B cell (primary cell): ENCODE results near the gene GPR137. TPM values are rescaled to one million over a fixed set of nuclear protein-coding genes. Genes with fewer than 3 reads are reported as not detected.

Experiments used
- ATAC-seq: fragments of 200-7000 bp; cut with Tn5 transposase; one replicate; pipeline ENCODE4 v1.10.0; 2021; ENCODE audit warnings: low read depth, mild to moderate bottlenecking, moderate number of reproducible peaks, moderate library complexity
- CTCF ChIA-PET: fragments of 350-600 bp; sonication (Branson Sonifier 250); formaldehyde crosslinking; loops from one replicate; lab custom pipeline; 2021; ENCODE audit warnings: antibody characterized with exemption, inconsistent platforms; lab: Charles Lee
- POLR2A ChIA-PET: fragments of 350-600 bp; sonication (Branson Sonifier 250); formaldehyde crosslinking; loops from one replicate; lab custom pipeline; 2021; ENCODE audit warnings: antibody characterized with exemption; lab: Charles Lee
- DNase-seq: peaks from one replicate; pipeline ENCODE4 v3.0.0; 2013
- H2AFZ ChIP-seq: 2 replicates; pipeline ENCODE4 v1.6.1; 2012; ENCODE audit warnings: mild to moderate bottlenecking, low read depth, low read length; ENCODE audit not compliant: insufficient read depth, poor library complexity, severe bottlenecking
- H3K27ac ChIP-seq, 2 donors: 1 replicate in 1 of 2; 2 replicates in 1 of 2; pipeline ENCODE4 v1.5.1; 2012 to 2013; ENCODE audit warnings: low read length in 2 of 2, mild to moderate bottlenecking in 2 of 2, moderate library complexity in 1 of 2
- H3K27me3 ChIP-seq, 4 experiments: fragments of 200-600 bp in 1 of 4; sonication (generic) in 1 of 4; replicated peaks in 1 of 4; 1 replicate in 2 of 4; 2 replicates in 2 of 4; pipeline versions ENCODE4 v1.6.1 to v1.7.0; 2013 to 2016; ENCODE audit warnings: low read length in 3 of 4, mild to moderate bottlenecking in 2 of 4, mixed read lengths in 1 of 4, moderate library complexity in 1 of 4; ENCODE audit not compliant: insufficient read depth in 4 of 4, control insufficient read depth in 3 of 4; ENCODE audit errors: control extremely low read depth in 1 of 4
- H3K36me3 ChIP-seq, 2 experiments: replicated peaks in 1 of 2; 1 replicate in 1 of 2; 2 replicates in 1 of 2; pipeline versions ENCODE4 v1.6.1 to v1.7.1; 2013; ENCODE audit warnings: low read length in 1 of 2; ENCODE audit not compliant: insufficient read depth in 2 of 2, control insufficient read depth in 1 of 2; ENCODE audit errors: control extremely low read depth in 1 of 2, extremely low read depth in 1 of 2
- H3K4me1 ChIP-seq, 2 donors: fragments of 200-600 bp in 1 of 2; sonication (generic) in 1 of 2; 1 replicate in 1 of 2; 2 replicates in 1 of 2; pipeline versions ENCODE4 v1.5.1 to v1.6.1; 2013 to 2017; ENCODE audit warnings: low read length in 2 of 2; ENCODE audit not compliant: control insufficient read depth in 2 of 2, insufficient read depth in 2 of 2
- H3K4me2 ChIP-seq: replicated peaks from 2 replicates; pipeline ENCODE3; 2012; ENCODE audit warnings: mild to moderate bottlenecking, low read depth, low read length; ENCODE audit not compliant: poor library complexity, severe bottlenecking
- H3K4me3 ChIP-seq, 5 experiments: fragments of 200-600 bp in 1 of 5; sonication (generic) in 1 of 5; 1 replicate in 3 of 5; 2 replicates in 2 of 5; pipeline versions ENCODE4 v1.5.1 to v1.7.0; 2011 to 2016; ENCODE audit warnings: low read length in 4 of 5, mild to moderate bottlenecking in 4 of 5, low read depth in 2 of 5, control low read depth in 1 of 5, moderate library complexity in 1 of 5; ENCODE audit not compliant: insufficient read depth in 1 of 5; ENCODE audit errors: control extremely low read depth in 1 of 5, extremely low read depth in 1 of 5
- H3K79me2 ChIP-seq: fragments of 200-600 bp; sonication (generic); one replicate; pipeline ENCODE4 v1.6.0; 2016; ENCODE audit warnings: low read length; ENCODE audit not compliant: control insufficient read depth, insufficient read depth
- H3K9ac ChIP-seq: fragments of 200-600 bp; sonication (generic); 2 replicates; pipeline ENCODE4 v1.6.1; 2017; ENCODE audit warnings: mild to moderate bottlenecking, low read length, moderate library complexity
- H3K9me3 ChIP-seq, 3 donors: one replicate each; pipeline versions ENCODE4 v1.6.1 to v1.7.1; 2013; ENCODE audit warnings: low read length in 2 of 3; ENCODE audit not compliant: control insufficient read depth in 2 of 3, insufficient read depth in 1 of 3; ENCODE audit errors: control extremely low read depth in 1 of 3
- H4K20me1 ChIP-seq: 2 replicates; pipeline ENCODE4 v1.6.0; 2012; ENCODE audit warnings: mild to moderate bottlenecking, low read length; ENCODE audit not compliant: insufficient read depth, control insufficient read depth, poor library complexity, severe bottlenecking
- H3K27ac Mint-ChIP-seq: one replicate; pipeline ENCODE4 v1.8.0; 2021; ENCODE audit warnings: mixed read lengths
- H3K27me3 Mint-ChIP-seq: one replicate; pipeline ENCODE4 v1.8.0; 2021; ENCODE audit warnings: mixed read lengths
- H3K4me1 Mint-ChIP-seq: one replicate; pipeline ENCODE4 v1.8.0; 2021; ENCODE audit warnings: mixed read lengths
- H3K4me3 Mint-ChIP-seq: one replicate; pipeline ENCODE4 v1.8.0; 2021; ENCODE audit warnings: mixed read lengths
- H3K9me3 Mint-ChIP-seq: one replicate; pipeline ENCODE4 v1.8.0; 2022; ENCODE audit warnings: mixed read lengths; ENCODE audit not compliant: insufficient read depth
- EZH2 ChIP-seq: IDR thresholded peaks from 2 replicates; pipeline ENCODE4 v1.6.1; 2012; ENCODE audit warnings: borderline replicate concordance, low read depth, mild to moderate bottlenecking, moderate library complexity, low read length; ENCODE audit not compliant: insufficient read depth, poor library complexity, severe bottlenecking
- WGBS: methylation state at CpG from one replicate; pipeline ENCODE4 v1.1.5; 2013; ENCODE audit warnings: missing lambda C conversion rate; ENCODE audit not compliant: insufficient coverage; 5-methylcytosine and 5-hydroxymethylcytosine counted together
- intact Hi-C: fragments of 100-400 bp; cut with micrococcal nuclease; formaldehyde crosslinking; loops from one replicate; pipeline ENCODE4 v1.10.0; 2022
- polyA plus RNA-seq: library from polyadenylated mRNA; depleted of rRNA; stranded (reverse); fragments of >200 nt; gene quantifications from 2 replicates; pipeline ENCODE4 v1.2.3, GENCODE V29; 2012
- total RNA-seq, 2 donors: library from RNA; stranded (reverse); fragments of 120-200 nt in 1 of 2; gene quantifications; 1 replicate in 1 of 2; 2 replicates in 1 of 2; pipeline versions ENCODE4 v1.2.3 to v1.2.4, GENCODE V29; 2013 to 2022
- TF ChIP-seq, protein P1 (sequence below): fragments of 200-600 bp; IDR thresholded peaks from one replicate; pipeline ENCODE4 v1.8.0; 2022; ENCODE audit warnings: antibody characterized with exemption, mild to moderate bottlenecking

The GPR137 gene
- total and polyA plus RNA-seq, 2 donors (not counting 1 experiment from before 2014, with no cell fraction given), result 49.9 to 66.1 TPM

DNA sequence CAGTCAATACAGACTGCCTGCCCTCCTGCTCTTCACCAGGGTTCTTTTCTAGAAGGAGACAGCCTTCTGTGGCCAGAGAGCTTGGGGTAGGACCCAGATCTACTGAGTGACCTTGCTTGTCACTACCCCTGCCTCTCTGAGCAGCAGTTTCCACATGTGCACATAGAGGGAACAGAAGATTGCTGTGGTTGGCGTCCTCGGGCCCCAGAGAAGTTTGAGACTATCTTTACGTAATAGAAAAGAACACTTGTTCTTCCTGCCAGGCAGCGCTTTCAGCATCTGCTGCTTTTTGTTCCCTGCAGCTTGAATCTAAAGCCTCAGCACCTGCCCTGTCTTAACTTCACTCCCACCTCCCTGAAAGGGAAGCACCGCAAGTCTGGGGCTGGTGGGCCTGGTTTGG is 46.6 kb upstream of the GPR137 start:
- no peaks in the 10 kb centered on the region for H3K27me3 Mint-ChIP-seq
- Histone ChIP-seq H2AFZ (no peak overlapping the region), H3K9ac (no peak overlapping the region), H3K4me3 (no peak overlapping the region), H4K20me1 (peaks cover 21% of the 10 kb centered on the region), H3K9me3 (no peaks in the 10 kb centered on the region), H3K36me3 (peaks cover 0 to 36% of the 10 kb centered on the region in 2 experiments), H3K27me3 (no peaks in the 10 kb centered on the region), H3K27ac (peak overlapping the region in 1 of 2 donors; percentile 98), H3K79me2 (peaks cover 25% of the 10 kb centered on the region), H3K4me2 (no peak overlapping the region), H3K4me1 (peaks cover 28 to 62% of the 10 kb centered on the region in 2 donors)
- ChIA-PET CTCF (no interaction called here), POLR2A (interaction anchor here (0.9 to 1.3 kb wide), 2 partner anchors 13 to 264 kb away, joined by 3 to 4 read pairs; partner anchors contain the start of genes COX8A, NUDT22 and TRPT1)
- ATAC-seq (no peak), DNase-seq (no peak)
- intact Hi-C loops, result no loop called here
- TF ChIP-seq, protein P1, sequence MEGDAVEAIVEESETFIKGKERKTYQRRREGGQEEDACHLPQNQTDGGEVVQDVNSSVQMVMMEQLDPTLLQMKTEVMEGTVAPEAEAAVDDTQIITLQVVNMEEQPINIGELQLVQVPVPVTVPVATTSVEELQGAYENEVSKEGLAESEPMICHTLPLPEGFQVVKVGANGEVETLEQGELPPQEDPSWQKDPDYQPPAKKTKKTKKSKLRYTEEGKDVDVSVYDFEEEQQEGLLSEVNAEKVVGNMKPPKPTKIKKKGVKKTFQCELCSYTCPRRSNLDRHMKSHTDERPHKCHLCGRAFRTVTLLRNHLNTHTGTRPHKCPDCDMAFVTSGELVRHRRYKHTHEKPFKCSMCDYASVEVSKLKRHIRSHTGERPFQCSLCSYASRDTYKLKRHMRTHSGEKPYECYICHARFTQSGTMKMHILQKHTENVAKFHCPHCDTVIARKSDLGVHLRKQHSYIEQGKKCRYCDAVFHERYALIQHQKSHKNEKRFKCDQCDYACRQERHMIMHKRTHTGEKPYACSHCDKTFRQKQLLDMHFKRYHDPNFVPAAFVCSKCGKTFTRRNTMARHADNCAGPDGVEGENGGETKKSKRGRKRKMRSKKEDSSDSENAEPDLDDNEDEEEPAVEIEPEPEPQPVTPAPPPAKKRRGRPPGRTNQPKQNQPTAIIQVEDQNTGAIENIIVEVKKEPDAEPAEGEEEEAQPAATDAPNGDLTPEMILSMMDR, result no peak
- TF ChIP-seq EZH2, result no peak
- H3K4me1 Mint-ChIP-seq, result peaks cover 64% of the 10 kb centered on the region
- peak overlapping the region; percentile 41 for H3K4me3 Mint-ChIP-seq
- H3K9me3 Mint-ChIP-seq, result no peaks in the 10 kb centered on the region
- H3K27ac Mint-ChIP-seq, result peak overlapping the region; percentile 90
- 92% methylated on average over 4 of the region's 5 CpGs for WGBS

DNA sequence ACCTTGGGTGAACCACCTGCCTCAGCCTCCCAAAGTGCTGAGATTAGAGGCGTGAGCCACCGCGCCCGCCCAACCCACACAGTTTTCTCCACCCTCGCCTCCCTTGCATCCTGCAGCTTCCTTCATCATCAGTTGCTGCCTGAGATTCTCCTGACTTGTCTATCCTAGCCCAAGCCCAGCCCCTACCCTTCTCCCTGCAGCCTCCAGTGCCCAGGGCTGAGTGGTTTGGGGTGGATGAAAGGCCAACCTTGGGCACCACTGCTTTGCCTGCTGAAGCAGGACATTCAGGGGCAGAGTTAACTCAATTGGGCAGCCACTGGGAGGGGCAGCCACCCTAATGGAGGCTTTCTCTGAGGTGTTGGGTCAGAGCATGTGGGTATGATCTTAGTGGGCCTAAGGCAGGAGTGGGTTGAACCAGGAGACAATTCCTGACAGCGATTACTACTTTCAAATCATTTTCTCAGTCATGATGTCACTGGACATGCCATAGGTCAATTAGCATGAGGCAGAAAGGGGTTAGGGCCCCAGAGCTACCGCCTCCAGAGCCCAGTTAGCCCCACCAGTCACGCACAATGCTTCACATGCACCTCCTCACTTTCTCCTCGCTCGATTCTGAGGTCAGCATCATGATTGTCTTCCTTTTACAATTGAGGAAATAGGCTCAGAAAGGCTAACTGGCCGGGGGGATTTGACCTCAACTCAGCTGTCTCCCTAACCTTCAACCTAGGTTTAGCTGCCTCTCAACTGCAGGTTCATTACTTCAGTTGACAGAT is 45.8 kb upstream of the GPR137 start:
- ATAC-seq (no peak), DNase-seq (peak; percentile 84)
- Histone ChIP-seq H4K20me1 (peaks cover 20% of the 10 kb centered on the region), H3K9me3 (no peaks in the 10 kb centered on the region), H3K4me3 (peak overlapping the region in 4 of 5 experiments; percentile 76 to 91 (median 83)), H3K27me3 (no peaks in the 10 kb centered on the region), H3K36me3 (peaks cover 0 to 38% of the 10 kb centered on the region in 2 experiments), H3K27ac (peak overlapping the region; percentile 98), H3K4me1 (peaks cover 29 to 62% of the 10 kb centered on the region in 2 donors), H3K9ac (peak overlapping the region; percentile 81), H3K4me2 (peak overlapping the region; percentile 99), H3K79me2 (peaks cover 25% of the 10 kb centered on the region), H2AFZ (peak overlapping the region; percentile 47)
- no peaks in the 10 kb centered on the region for H3K9me3 Mint-ChIP-seq
- H3K27ac Mint-ChIP-seq, result peak overlapping the region; percentile 97
- ChIA-PET POLR2A (interaction anchor here (0.6 to 1.3 kb wide), 5 partner anchors 13 to 265 kb away, joined by 3 to 4 read pairs (median 3); partner anchors contain the start of genes COX8A, NUDT22 and TRPT1), CTCF (no interaction called here)
- WGBS, result 69% methylated on average over 7 of the region's 11 CpGs
- intact Hi-C loops, result loop anchor here (1.0 to 2.0 kb wide), 3 partner anchors 14 to 53 kb away; partner anchors contain the start of genes BAD, GPR137, NUDT22 and STIP1
- H3K4me1 Mint-ChIP-seq, result peaks cover 63% of the 10 kb centered on the region
- TF ChIP-seq EZH2, result no peak
- TF ChIP-seq, protein P1, result no peak
- no peaks in the 10 kb centered on the region for H3K27me3 Mint-ChIP-seq
- H3K4me3 Mint-ChIP-seq, result peak overlapping the region; percentile 91
